HEK293 (cell line): ENCODE measurements around the gene LAMA5.

Experiments
- HOXA7 ChIP-seq: sonication (generic); formaldehyde crosslinking; IDR thresholded peaks from 2 replicates; pipeline ENCODE4 v1.8.1; 2022; ENCODE audit warnings: missing genetic modification reagents, borderline replicate concordance
- ZBTB17 ChIP-seq: fragments of 450-650 bp; formaldehyde crosslinking; IDR thresholded peaks from 2 replicates; pipeline ENCODE4 v1.5.1; 2016; ENCODE audit warnings: missing biosample characterization, missing genetic modification characterization
- ZNF521 ChIP-seq: fragments of 450-650 bp; formaldehyde crosslinking; IDR thresholded peaks from 2 replicates; pipeline ENCODE4 v1.5.1; 2017; ENCODE audit warnings: missing biosample characterization, mild to moderate bottlenecking, missing genetic modification characterization
- TF ChIP-seq, protein P1 (sequence below): fragments of 450-650 bp; formaldehyde crosslinking; IDR thresholded peaks from 2 replicates; pipeline ENCODE4 v1.5.1; 2016; ENCODE audit warnings: missing biosample characterization, missing genetic modification characterization
- TF ChIP-seq, protein P2 (sequence below): fragments of 450-650 bp; formaldehyde crosslinking; IDR thresholded peaks from 2 replicates; pipeline ENCODE4 v1.5.1; 2016; ENCODE audit warnings: missing biosample characterization, missing genetic modification characterization, low read depth
- TF ChIP-seq, protein P3 (sequence below): fragments of 450-650 bp; formaldehyde crosslinking; IDR thresholded peaks from 2 replicates; pipeline ENCODE4 v1.5.1; 2016; ENCODE audit warnings: missing biosample characterization, missing genetic modification characterization

DNA sequence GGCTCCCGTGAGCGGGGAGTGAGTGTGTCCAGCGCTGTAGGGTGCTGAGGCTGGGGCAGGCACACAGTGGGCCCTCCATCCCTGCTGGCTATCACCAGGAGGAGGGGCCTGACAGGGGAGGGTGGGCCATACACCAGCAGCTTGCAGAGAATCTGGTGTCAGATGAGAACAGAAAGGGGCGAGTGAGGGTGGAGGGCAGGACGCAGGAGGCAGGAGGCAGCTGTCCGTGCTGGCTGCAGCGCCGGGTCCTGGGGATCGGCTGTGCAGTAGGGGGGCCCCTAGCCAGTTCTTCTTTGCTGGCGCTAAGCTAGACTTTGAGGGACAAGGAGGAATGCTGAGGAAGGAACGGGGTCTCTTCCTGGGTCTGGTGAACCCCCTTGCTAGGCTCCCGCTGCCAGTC, 41.5 kb upstream of the LAMA5 start:
- TF ChIP-seq, protein P1, sequence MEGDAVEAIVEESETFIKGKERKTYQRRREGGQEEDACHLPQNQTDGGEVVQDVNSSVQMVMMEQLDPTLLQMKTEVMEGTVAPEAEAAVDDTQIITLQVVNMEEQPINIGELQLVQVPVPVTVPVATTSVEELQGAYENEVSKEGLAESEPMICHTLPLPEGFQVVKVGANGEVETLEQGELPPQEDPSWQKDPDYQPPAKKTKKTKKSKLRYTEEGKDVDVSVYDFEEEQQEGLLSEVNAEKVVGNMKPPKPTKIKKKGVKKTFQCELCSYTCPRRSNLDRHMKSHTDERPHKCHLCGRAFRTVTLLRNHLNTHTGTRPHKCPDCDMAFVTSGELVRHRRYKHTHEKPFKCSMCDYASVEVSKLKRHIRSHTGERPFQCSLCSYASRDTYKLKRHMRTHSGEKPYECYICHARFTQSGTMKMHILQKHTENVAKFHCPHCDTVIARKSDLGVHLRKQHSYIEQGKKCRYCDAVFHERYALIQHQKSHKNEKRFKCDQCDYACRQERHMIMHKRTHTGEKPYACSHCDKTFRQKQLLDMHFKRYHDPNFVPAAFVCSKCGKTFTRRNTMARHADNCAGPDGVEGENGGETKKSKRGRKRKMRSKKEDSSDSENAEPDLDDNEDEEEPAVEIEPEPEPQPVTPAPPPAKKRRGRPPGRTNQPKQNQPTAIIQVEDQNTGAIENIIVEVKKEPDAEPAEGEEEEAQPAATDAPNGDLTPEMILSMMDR (tag by site-specific recombination), result no peak
- TF ChIP-seq HOXA7 (no peak), ZBTB17 (no peak), ZNF521 (tag by site-specific recombination) (no peak)
- TF ChIP-seq, protein P2, sequence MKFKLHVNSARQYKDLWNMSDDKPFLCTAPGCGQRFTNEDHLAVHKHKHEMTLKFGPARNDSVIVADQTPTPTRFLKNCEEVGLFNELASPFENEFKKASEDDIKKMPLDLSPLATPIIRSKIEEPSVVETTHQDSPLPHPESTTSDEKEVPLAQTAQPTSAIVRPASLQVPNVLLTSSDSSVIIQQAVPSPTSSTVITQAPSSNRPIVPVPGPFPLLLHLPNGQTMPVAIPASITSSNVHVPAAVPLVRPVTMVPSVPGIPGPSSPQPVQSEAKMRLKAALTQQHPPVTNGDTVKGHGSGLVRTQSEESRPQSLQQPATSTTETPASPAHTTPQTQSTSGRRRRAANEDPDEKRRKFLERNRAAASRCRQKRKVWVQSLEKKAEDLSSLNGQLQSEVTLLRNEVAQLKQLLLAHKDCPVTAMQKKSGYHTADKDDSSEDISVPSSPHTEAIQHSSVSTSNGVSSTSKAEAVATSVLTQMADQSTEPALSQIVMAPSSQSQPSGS, result no peak
- TF ChIP-seq, protein P3, sequence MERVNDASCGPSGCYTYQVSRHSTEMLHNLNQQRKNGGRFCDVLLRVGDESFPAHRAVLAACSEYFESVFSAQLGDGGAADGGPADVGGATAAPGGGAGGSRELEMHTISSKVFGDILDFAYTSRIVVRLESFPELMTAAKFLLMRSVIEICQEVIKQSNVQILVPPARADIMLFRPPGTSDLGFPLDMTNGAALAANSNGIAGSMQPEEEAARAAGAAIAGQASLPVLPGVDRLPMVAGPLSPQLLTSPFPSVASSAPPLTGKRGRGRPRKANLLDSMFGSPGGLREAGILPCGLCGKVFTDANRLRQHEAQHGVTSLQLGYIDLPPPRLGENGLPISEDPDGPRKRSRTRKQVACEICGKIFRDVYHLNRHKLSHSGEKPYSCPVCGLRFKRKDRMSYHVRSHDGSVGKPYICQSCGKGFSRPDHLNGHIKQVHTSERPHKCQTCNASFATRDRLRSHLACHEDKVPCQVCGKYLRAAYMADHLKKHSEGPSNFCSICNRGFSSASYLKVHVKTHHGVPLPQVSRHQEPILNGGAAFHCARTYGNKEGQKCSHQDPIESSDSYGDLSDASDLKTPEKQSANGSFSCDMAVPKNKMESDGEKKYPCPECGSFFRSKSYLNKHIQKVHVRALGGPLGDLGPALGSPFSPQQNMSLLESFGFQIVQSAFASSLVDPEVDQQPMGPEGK (tag by site-specific recombination), result no peak
